BLaER1 treated with 17β-estradiol and CSF1 and Interleukin-3, amounts not matched to agents 10 nM and 100 nM (cell line): ENCODE measurements around the gene ATG13.

Experiments
- H3K27ac ChIP-seq, 11 experiments: shearing (Covaris generic); formaldehyde crosslinking; 2 replicates each; pipeline ENCODE4 v1.8.1; 2022
- H3K27me3 ChIP-seq, 11 experiments: shearing (Covaris generic); formaldehyde crosslinking; 2 replicates each; pipeline ENCODE4 v1.8.1; 2022
- H3K36me3 ChIP-seq, 11 experiments: shearing (Covaris generic); formaldehyde crosslinking; 2 replicates each; pipeline ENCODE4 v1.8.1; 2022
- H3K4me1 ChIP-seq, 10 experiments: shearing (Covaris generic); formaldehyde crosslinking; 2 replicates each; pipeline ENCODE4 v1.8.1; 2022
- H3K4me2 ChIP-seq, 11 experiments: shearing (Covaris generic); formaldehyde crosslinking; 2 replicates each; pipeline ENCODE4 v1.8.1; 2022
- H3K4me3 ChIP-seq, 10 experiments: shearing (Covaris generic); formaldehyde crosslinking; 2 replicates each; pipeline ENCODE4 v1.8.1; 2022
- H3K9ac ChIP-seq, 11 experiments: shearing (Covaris generic); formaldehyde crosslinking; 2 replicates each; pipeline ENCODE4 v1.8.1; 2022
- H3K9me3 ChIP-seq, 11 experiments: shearing (Covaris generic); formaldehyde crosslinking; replicated peaks in 1 of 11; 2 replicates each; pipeline ENCODE4 v1.8.1; 2022
- H4K20me1 ChIP-seq, 11 experiments: shearing (Covaris generic); formaldehyde crosslinking; 2 replicates each; pipeline ENCODE4 v1.8.1; 2022
- Cebpa-rat ChIP-seq, 11 experiments: shearing (Covaris generic); IDR thresholded peaks; 2 replicates each; pipeline ENCODE4 v1.8.1; 2022

The ATG13 gene

DNA sequence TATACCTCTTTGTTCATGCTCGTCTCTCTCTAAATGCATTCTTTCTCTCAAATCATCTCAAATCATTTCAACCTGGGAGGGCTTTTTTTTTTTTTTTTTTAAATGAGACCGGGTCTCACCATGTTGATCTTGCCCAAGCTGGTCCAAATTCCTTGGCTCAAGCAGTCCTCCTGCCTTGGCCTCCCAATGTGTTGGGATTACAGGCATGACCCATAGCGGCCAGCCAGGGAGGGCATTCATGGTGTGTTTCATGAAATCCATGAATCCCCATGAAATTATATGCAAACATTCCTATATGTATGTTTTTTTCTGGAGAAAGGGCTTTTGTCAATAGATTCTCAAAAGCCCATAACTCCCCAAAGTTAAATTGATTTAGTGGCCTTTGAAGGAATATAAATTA lies 26.2 kb downstream of the ATG13 start:
- H3K27ac ChIP-seq = no peak overlapping the region
- H3K9ac ChIP-seq = no peak overlapping the region

DNA sequence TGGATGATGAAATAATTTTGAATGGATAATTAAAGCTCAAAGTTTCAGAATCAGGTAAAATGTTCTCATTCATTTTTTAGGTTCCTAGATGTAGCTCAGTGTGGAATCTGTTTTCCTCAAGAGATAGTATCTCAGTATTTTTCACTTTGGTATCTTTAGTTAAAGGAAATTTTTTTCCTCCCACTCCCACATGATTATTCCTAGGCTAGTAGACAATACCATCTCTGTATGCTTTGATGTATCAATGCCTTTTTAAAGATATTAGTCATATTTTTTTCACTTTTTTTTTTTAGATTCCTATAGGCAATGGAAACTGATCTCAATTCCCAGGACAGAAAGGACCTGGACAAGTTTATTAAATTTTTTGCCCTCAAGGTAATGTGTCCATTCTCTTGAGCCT lies 26.6 kb downstream of the ATG13 start:
- H3K27ac ChIP-seq = no peak overlapping the region
- no peaks in the 10 kb centered on the region; a peak in 4 of 22 replicates for H4K20me1 ChIP-seq
- H3K4me3 ChIP-seq = no peak overlapping the region
- no peak overlapping the region for H3K4me2 ChIP-seq
- peaks cover 84 to 100% (median 94%) of the 10 kb centered on the region in 11 experiments for H3K36me3 ChIP-seq
- H3K4me1 ChIP-seq = peaks cover 0 to 18% (median 0%) of the 10 kb centered on the region in 10 experiments; a peak in 5 of 20 replicates
- TF ChIP-seq Cebpa-rat (IDR thresholded peaks at IDR 0.05) = no peak
- no peak overlapping the region for H3K9ac ChIP-seq
- H3K9me3 ChIP-seq = peaks cover 6 to 16% (median 10%) of the 10 kb centered on the region in 11 experiments; a peak in 16 of 22 replicates
- no peaks in the 10 kb centered on the region for H3K27me3 ChIP-seq

More for the DNA sequence above, 26.2 kb downstream of the ATG13 start:
- Histone ChIP-seq H4K20me1 (no peaks in the 10 kb centered on the region; a peak in 4 of 22 replicates), H3K4me1 (peaks cover 0 to 18% (median 0%) of the 10 kb centered on the region in 10 experiments; a peak in 5 of 20 replicates), H3K27me3 (no peaks in the 10 kb centered on the region), H3K36me3 (peaks cover 83 to 99% (median 94%) of the 10 kb centered on the region in 11 experiments), H3K4me3 (no peak overlapping the region), H3K4me2 (no peak overlapping the region), H3K9me3 (peaks cover 6 to 16% (median 10%) of the 10 kb centered on the region in 11 experiments; a peak in 16 of 22 replicates)
- TF ChIP-seq Cebpa-rat (IDR thresholded peaks at IDR 0.05) = no peak

DNA sequence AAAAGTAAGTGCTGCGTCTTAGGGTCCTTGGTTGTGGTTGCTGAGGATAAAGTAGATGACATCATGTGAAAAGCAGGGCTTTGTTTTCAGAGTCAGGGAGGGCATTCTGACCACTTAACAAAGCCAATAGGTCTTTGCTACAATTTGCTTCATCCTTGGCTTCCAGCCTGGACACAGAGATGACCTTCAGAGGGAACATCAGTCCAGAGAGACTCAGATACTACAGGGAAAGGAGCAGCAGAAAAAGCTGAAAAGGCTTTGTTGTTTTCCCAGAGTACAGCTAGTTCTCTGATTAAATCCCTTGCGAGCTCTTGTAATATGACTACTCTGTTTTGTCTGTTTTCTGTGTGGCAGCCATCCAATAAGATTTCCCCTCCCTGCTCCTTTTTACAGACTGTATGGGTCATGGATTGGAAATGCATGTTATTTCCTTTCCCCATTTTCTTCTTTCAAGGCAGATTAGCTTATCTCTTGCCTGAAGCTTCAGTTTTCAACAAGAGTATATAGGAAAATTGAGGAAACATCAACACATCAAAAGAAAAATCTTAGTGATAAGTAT lies 31.9 kb downstream of the ATG13 start:
- Histone ChIP-seq H3K27me3 (no peaks in the 10 kb centered on the region), H3K9ac (no peak overlapping the region), H3K27ac (peak overlapping the region in 2 of 11 experiments; percentile 2 to 36; a peak in 1 of 22 replicates), H3K36me3 (peaks cover 95 to 100% (median 99%) of the 10 kb centered on the region in 11 experiments), H3K4me2 (no peak overlapping the region), H3K9me3 (no peaks in the 10 kb centered on the region), H3K4me1 (no peaks in the 10 kb centered on the region), H3K4me3 (no peak overlapping the region), H4K20me1 (peaks cover 0 to 3% (median 0%) of the 10 kb centered on the region in 11 experiments; a peak in 2 of 22 replicates)
- no peak for TF ChIP-seq Cebpa-rat (IDR thresholded peaks at IDR 0.05)

DNA sequence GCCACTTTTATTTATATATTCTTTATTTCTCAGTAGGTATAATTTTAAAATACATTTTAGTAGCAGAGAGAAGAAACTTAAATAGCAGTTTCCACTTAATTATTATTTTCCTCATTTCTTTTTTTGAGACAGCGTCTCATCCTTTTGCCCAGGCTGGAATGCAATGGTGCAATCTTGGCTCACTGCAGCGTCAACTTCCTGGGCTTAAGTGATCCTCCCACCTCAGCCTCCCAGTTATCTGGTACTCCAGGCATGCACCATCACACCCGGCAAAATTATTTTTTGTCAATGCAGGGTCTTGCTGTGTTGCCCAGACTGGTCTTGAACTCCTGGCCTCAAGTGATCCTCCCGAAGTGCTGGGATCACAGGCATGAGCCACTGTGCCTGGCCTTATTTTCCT lies 38.3 kb downstream of the ATG13 start:
- H3K36me3 ChIP-seq = peaks cover 87 to 100% (median 92%) of the 10 kb centered on the region in 11 experiments

DNA sequence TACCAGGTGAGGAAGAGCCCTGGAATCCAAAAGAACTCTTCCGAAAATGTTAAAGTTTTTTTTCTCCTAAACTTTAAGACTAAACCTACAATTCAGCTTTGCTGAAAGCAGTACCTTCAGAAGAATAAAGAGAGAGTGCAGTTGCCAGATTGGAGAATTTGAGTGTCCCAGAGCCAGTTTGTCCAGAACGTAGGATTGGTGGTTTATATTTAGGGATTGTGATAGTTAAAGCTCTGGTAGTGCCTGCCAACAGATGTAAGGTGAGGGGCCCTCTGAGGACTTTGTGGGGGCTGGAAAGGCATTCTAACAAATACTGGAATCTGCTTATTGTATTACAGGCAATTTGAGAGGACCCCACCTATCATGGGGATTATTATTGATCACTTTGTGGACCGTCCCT lies 39.8 kb downstream of the ATG13 start:
- no peaks in the 10 kb centered on the region; a peak in 1 of 22 replicates for H4K20me1 ChIP-seq
- TF ChIP-seq Cebpa-rat (IDR thresholded peaks at IDR 0.05) = no peak
- no peaks in the 10 kb centered on the region for H3K9me3 ChIP-seq
- peak overlapping the region in 8 of 11 experiments; percentile 90 to 100 (median 98); a peak in 16 of 22 replicates for H3K27ac ChIP-seq
- H3K9ac ChIP-seq = peak overlapping the region in 4 of 11 experiments; percentile 17 to 78 (median 58); a peak in 7 of 22 replicates
- peaks cover 16 to 62% (median 41%) of the 10 kb centered on the region in 10 experiments; a peak in 19 of 20 replicates for H3K4me1 ChIP-seq
- peaks cover 85 to 100% (median 92%) of the 10 kb centered on the region in 11 experiments for H3K36me3 ChIP-seq
- peak overlapping the region in 1 of 11 experiments; percentile 27; a peak in 2 of 22 replicates for H3K4me2 ChIP-seq
- H3K27me3 ChIP-seq = no peaks in the 10 kb centered on the region
- no peak overlapping the region for H3K4me3 ChIP-seq

More for the DNA sequence above, 38.3 kb downstream of the ATG13 start:
- H3K27ac ChIP-seq = peak overlapping the region in 8 of 11 experiments; percentile 20 to 100 (median 94); a peak in 11 of 22 replicates
- H3K4me3 ChIP-seq = no peak overlapping the region
- no peaks in the 10 kb centered on the region for H3K27me3 ChIP-seq
- H3K4me2 ChIP-seq = no peak overlapping the region
- peaks cover 15 to 46% (median 26%) of the 10 kb centered on the region in 10 experiments; a peak in 19 of 20 replicates for H3K4me1 ChIP-seq
- H4K20me1 ChIP-seq = peaks cover 0 to 3% (median 0%) of the 10 kb centered on the region in 11 experiments; a peak in 1 of 22 replicates
- H3K9me3 ChIP-seq = no peaks in the 10 kb centered on the region
- no peak overlapping the region for H3K9ac ChIP-seq
- TF ChIP-seq Cebpa-rat (IDR thresholded peaks at IDR 0.05) = no peak

DNA sequence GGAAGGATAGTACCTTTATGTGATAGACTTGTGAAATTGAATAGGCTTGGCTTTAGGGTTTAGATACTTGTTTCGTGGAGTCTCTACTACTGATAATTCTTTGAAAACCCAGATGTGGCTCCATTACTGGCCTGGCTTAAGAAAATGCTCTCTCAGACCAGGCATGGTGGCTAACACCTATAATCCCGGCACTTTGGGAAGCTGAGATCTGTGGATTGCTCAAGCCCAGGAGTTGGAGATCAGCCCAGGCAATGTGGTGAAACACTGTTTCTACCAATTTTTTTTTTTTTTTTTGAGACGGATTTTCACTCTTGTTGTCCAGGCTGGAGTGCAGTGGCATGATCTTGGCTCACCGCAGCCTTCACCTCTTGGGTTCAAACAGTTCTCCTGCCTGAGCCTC lies 40.9 kb downstream of the ATG13 start:
- Histone ChIP-seq H3K4me3 (no peak overlapping the region), H3K27ac (peak overlapping the region in 9 of 11 experiments; percentile 76 to 100 (median 98); a peak in 18 of 22 replicates), H3K4me2 (peak overlapping the region in 7 of 11 experiments; percentile 32 to 75 (median 62); a peak in 11 of 22 replicates), H3K36me3 (peaks cover 85 to 100% (median 92%) of the 10 kb centered on the region in 11 experiments), H3K9ac (peak overlapping the region in 8 of 11 experiments; percentile 66 to 78 (median 76); a peak in 10 of 22 replicates), H3K4me1 (peaks cover 16 to 72% (median 48%) of the 10 kb centered on the region in 10 experiments; a peak in 19 of 20 replicates), H3K9me3 (no peaks in the 10 kb centered on the region), H3K27me3 (no peaks in the 10 kb centered on the region), H4K20me1 (no peaks in the 10 kb centered on the region; a peak in 1 of 22 replicates)
- no peak for TF ChIP-seq Cebpa-rat (IDR thresholded peaks at IDR 0.05)

DNA sequence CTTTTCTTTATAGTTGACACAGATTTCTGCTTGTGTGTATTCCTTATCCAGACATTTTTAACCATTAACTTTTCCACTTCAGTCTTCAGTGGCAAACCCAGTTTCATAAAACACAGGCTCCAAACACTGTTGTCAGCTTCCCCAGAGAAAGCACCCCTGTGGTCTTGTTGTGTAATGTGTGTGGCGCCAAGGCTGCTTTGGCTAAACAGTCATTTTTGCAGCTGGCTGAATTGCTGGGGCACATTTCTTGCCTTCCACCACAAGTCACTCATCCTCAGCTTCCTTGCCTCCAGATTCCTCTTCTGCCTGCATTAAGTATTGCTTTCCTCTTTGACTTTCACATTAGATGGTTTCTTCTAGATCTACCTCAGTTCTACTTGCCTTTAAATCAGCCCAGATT lies 42.6 kb downstream of the ATG13 start:
- Histone ChIP-seq H4K20me1 (no peaks in the 10 kb centered on the region), H3K4me2 (peak overlapping the region; percentile 32 to 75 (median 62); a peak in 21 of 22 replicates), H3K4me1 (peaks cover 16 to 89% (median 56%) of the 10 kb centered on the region in 10 experiments; a peak in 19 of 20 replicates), H3K9ac (peak overlapping the region; percentile 16 to 78 (median 73); a peak in 21 of 22 replicates), H3K27me3 (no peaks in the 10 kb centered on the region), H3K4me3 (no peak overlapping the region; a peak in 1 of 20 replicates), H3K9me3 (no peaks in the 10 kb centered on the region), H3K27ac (peak overlapping the region; percentile 19 to 100 (median 97); a peak in 21 of 22 replicates), H3K36me3 (peaks cover 87 to 100% (median 92%) of the 10 kb centered on the region in 11 experiments)
- TF ChIP-seq Cebpa-rat (IDR thresholded peaks at IDR 0.05) = peak in 8 of 11 experiments; percentile 82 to 97 (median 92); a peak in 17 of 22 replicates

DNA sequence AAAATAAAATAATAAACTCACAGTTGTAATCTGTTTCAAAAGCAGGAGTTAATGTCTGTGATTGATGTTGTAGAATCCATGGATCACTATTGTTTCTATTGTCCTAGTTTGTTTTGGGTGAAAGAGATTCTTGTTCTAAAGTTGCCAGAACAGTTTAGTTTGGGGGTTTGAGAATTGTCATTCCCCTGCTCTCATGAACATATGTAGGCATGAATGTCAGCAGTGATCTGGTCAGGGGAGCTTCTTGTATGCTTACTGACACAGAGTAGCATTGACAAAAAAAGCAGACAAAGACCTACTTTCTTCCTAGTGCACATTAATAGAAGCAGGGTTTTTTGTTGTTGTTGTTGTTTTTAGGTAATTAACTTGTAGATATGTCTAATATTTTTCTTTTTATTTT lies 44.5 kb downstream of the ATG13 start:
- H3K36me3 ChIP-seq = peaks cover 84 to 100% (median 92%) of the 10 kb centered on the region in 11 experiments
- no peaks in the 10 kb centered on the region for H4K20me1 ChIP-seq
- H3K27me3 ChIP-seq = no peaks in the 10 kb centered on the region
- H3K4me1 ChIP-seq = peaks cover 26 to 99% (median 71%) of the 10 kb centered on the region in 10 experiments
- H3K4me3 ChIP-seq = no peak overlapping the region
- TF ChIP-seq Cebpa-rat (IDR thresholded peaks at IDR 0.05) = no peak
- H3K4me2 ChIP-seq = peak overlapping the region in 5 of 11 experiments; percentile 60 to 75 (median 64); a peak in 5 of 22 replicates
- H3K27ac ChIP-seq = peak overlapping the region in 10 of 11 experiments; percentile 10 to 100 (median 98); a peak in 19 of 22 replicates
- H3K9me3 ChIP-seq = no peaks in the 10 kb centered on the region
- peak overlapping the region in 6 of 11 experiments; percentile 10 to 78 (median 74); a peak in 9 of 22 replicates for H3K9ac ChIP-seq

DNA sequence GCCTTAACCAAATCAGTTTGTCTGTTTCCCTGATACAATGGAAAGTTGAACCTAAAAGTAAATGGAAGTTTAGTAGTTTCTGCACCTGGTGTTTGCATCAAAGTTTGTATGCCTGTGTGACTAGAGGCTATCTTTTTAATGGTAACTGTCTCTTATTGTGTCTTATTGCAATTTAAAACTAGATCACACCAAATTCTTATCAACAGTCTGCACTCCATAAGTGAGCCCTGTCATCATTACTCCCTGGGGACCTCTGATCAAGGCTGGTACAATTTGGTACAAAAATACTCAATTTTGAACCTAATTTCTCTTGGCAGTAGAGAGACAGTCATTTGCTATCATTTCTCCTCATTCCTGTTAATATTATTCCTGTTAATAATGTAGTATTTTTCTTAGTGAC lies 45.0 kb downstream of the ATG13 start:
- Histone ChIP-seq H3K4me2 (peak overlapping the region in 5 of 11 experiments; percentile 4 to 75 (median 16); a peak in 4 of 22 replicates), H3K4me3 (no peak overlapping the region), H3K9me3 (no peaks in the 10 kb centered on the region), H3K4me1 (peaks cover 31 to 99% (median 76%) of the 10 kb centered on the region in 10 experiments), H3K36me3 (peaks cover 84 to 100% (median 92%) of the 10 kb centered on the region in 11 experiments), H3K27ac (peak overlapping the region in 9 of 11 experiments; percentile 76 to 100 (median 98); a peak in 18 of 22 replicates), H3K27me3 (no peaks in the 10 kb centered on the region), H3K9ac (peak overlapping the region in 3 of 11 experiments; percentile 10 to 78 (median 74); a peak in 5 of 22 replicates), H4K20me1 (no peaks in the 10 kb centered on the region)
- no peak for TF ChIP-seq Cebpa-rat (IDR thresholded peaks at IDR 0.05)
